Ureter (tissue), 1 donor: ENCODE data around the gene RGSL1. TPM values are rescaled to one million over a fixed set of nuclear protein-coding genes. Genes with fewer than 3 reads are reported as not detected.

Experiments
- DNase-seq: peaks from one replicate; pipeline ENCODE4 v3.0.0-alpha.2; 2020; ENCODE audit warnings: low spot score
- total RNA-seq: library from RNA; stranded (reverse); gene quantifications from one replicate; pipeline ENCODE4 v1.2.4, GENCODE V29; 2023
- donor health status: DM: yes; HTN: yes; CAD: no.

Gene RGSL1
- not detected for total RNA-seq

GRCh38 chr1:182450087-182450486, at the start of gene RGSL1:
RGSL1 (plus strand) TSS chr1:182450146; CDS start chr1:182450166, 20 bp downstream.
- DNase-seq = no peak

- DNase-seq = no peak
These were observed 49.4 kb upstream of the RGSL1 start, which contains the start of gene TEDDM1 for GRCh38 chr1:182400567-182400966. TEDDM1 (minus strand) TSS chr1:182400667; CDS start chr1:182400485, 182 bp downstream.

GRCh38 chr1:182404781-182405180, 45.2 kb upstream of the RGSL1 start:
- DNase-seq = no peak

GRCh38 chr1:182405578-182405977, 44.4 kb upstream of the RGSL1 start:
- no peak for DNase-seq

- no peak for DNase-seq
These were observed 43.9 kb upstream of the RGSL1 start for GRCh38 chr1:182406012-182406411.

- DNase-seq = no peak
These were observed 42.2 kb upstream of the RGSL1 start for GRCh38 chr1:182407724-182408123.

GRCh38 chr1:182408435-182409075, 41.4 kb upstream of the RGSL1 start:
- no peak for DNase-seq

- DNase-seq = no peak
These were observed 39.8 kb upstream of the RGSL1 start for GRCh38 chr1:182410138-182410537.

DNA sequence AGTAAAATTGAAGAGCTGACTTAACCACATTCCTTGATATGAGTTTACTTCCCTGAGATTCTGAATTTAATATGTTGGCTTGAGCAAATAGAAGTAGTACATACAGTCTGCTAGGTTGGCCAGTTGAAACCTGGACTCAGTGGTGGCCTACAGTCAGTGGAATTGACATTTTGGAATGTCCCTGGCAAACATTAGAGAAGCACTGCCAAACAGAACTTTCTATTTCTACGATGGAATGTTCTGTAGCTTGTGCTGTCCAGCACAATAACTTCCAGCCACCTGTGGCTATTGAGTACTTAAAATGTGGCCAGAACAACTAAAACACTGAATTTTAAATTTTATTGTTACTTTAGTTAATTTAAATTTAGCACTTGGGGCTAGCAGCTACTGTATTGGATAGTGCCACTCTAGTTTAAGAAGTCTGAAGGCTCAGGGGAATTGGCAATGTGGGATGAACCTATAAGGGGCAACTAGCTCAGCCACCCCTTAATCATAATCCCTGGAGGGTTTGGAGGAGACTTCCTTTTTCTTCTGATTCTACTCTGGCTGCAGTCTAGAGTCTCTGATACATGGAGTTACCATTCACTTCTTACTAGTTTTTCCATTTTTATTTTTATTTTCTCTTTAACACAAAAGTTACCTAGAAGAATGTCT, 39.2 kb upstream of the RGSL1 start:
- DNase-seq = no peak

DNA sequence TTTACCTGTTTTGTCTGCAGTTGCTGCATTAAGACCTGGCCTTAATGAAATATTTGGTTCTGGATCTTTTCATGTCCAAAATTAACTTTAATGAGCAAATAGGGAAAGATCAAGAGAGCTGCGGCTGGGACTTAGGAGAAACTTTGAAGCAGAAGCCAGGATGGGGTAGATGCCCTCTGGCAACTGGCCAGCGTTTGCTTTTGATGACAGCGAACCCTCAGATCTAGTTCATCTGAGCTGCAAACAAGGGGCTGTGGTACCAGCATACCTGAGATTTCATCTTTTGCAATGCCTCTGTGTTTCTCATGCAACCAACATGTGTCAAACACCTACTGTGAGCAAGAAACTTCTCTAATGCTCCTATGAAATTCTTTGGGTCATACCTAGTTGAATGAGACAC, 36.5 kb upstream of the RGSL1 start:
- DNase-seq = no peak

DNA sequence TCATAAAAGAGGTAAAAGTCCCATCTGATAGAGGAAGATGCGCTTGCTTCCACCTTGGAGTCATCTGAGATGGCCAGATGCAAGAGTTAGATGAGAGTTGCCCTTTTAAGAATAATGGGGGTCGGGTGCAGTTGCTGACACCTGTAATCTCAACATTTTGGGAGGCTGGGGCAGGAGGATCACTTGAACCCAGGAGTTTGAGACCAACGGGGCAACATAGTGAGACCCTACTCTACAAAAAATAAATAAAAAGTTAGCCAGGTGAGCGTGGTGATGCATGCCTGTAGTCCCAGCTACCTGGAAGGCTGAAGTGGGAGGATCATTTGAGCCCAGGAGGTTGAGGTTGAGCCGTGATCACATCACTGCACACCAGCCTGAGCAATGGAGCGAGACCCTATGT, 36.0 kb upstream of the RGSL1 start:
- DNase-seq = no peak

GRCh38 chr1:182415789-182416188, 34.2 kb upstream of the RGSL1 start:
- no peak for DNase-seq

DNA sequence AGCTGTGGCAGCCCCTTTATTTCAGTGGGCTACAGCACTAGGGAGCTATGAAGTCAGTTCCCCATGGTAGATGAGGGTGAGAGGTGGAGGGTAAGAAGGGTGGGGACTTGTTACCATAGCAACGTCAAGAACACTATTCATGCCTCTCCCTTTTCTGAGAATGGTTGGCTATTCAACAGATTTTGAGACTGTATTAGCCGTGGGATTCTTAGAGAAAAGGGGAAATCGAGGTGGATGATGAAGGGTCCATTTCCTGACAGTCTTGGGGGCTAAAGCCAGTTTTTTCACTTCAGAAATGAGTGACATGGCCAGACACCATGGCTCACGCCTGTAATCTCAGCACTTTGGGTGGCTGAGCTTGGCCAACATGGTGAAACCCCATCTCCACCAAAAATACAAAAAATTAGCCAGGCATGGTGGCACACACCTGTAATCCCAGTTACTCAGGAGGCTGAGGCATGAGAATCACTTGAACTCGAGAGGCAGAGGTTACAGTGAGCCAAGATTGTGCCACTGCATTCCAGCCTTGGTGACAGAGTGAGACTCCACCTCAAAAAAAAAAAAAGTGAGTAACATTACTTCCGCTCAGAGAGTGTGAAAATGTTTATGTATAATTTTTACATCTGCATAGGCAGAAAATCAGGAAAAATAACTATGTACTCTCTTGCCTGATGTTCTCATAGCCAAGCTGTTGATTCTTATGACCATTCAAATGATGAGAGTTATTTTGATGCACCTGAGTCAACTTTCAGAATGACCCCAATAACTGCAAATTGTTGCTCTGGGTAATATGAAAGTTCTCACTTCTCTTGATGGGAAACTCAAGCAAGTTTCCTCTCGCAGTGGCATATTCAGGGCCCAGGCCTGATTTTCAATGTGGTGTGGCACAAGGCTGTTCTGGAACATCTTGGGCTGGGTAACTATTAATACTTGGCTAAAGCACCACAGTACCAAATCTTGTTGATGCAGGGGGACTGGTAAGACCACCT, 23.2 kb upstream of the RGSL1 start:
- no peak for DNase-seq

- no peak for DNase-seq
These were observed 21.9 kb upstream of the RGSL1 start for GRCh38 chr1:182428043-182428442.

GRCh38 chr1:182430263-182431068, 19.5 kb upstream of the RGSL1 start:
- no peak for DNase-seq

DNA sequence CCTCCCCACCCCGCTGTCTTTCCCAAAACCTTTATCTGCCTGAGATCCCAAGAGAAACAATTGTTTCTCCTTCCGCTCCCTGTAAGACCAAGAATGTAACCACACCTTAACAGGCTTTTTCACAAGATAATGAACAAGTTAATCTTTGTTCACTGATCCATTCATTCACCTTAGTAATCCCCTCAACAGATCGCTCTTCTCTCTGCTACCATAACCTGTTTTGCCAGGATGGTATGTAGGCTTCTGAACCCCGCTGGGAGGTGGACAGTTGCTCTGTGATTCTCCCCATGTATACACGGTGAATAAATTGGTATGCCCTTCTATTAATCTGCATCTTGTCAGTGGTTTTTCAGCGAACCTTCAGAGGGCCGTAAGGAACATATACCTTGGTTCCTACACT, 18.7 kb upstream of the RGSL1 start:
- DNase-seq = no peak

- DNase-seq = no peak
These were observed 16.4 kb upstream of the RGSL1 start for GRCh38 chr1:182433580-182433979.

DNA sequence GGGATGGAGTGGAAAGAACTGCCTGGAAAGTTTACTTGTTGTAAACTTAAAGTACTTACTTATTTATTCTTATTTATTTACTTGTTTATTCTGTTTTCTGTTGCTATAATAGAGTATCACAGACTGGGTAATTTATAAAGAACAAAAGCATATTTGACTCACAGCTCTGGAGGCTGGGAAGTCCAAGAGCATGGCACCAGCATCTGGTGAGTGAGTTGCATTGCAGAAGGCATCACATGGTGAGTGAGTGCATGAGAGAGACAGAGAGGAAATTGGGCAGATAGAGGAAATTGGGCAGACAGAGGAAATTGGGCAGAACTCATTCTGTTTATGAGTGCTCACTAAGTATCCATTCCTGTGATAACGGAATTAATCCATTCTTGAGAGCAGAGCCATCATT, 11.6 kb upstream of the RGSL1 start:
- no peak for DNase-seq

GRCh38 chr1:182441719-182442118, 8.2 kb upstream of the RGSL1 start:
- DNase-seq = no peak

- no peak for DNase-seq
These were observed 7.6 kb upstream of the RGSL1 start for GRCh38 chr1:182442333-182442732.

DNA sequence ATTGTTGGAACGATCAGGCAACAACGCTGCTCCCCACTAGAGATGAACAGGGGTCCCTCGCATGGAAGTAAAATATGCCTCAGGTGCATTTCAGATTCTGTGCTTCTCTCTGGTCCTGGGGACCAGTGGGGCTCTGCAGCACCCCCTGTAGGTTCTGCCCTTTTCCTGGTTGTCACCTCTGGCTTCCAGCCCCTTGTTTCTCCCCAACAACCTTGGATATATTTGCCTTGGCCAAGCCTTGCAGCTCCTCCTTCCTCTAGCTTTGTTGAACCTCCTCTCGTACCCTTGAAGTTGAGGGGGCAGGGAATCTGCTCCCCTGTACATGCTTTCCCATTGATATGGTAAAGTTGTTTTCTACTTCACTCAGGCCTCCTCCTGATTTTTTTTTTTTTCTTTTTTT, 5.4 kb upstream of the RGSL1 start:
- no peak for DNase-seq
